Measurements from ENCODE around the gene MYO7A. TPM values are rescaled to one million over a fixed set of nuclear protein-coding genes. Genes with fewer than 3 reads are reported as not detected.

Gene MYO7A
- total RNA-seq, 1 experiment from 2014 or later, result 2.5 TPM

- TF ChIP-seq ERG (CRISPR knock-in tag; IDR thresholded peaks at IDR 0.05), result no peak
- TF ChIP-seq TEAD4 (CRISPR knock-in tag; IDR thresholded peaks at IDR 0.05), result no peak
- no peak for TF ChIP-seq IRF1 (CRISPR knock-in tag; IDR thresholded peaks at IDR 0.05)
- TF ChIP-seq ZNF425 (CRISPR knock-in tag; conservative IDR thresholded peaks at IDR 0.05), result no peak
- no peak for TF ChIP-seq ZNF671 (CRISPR knock-in tag; IDR thresholded peaks at IDR 0.05)
These were observed 68.9 kb downstream of the MYO7A start (continued) for GRCh38 chr11:77196961-77197360.

GRCh38 chr11:77197626-77198320 lies 69.7 kb downstream of the MYO7A start:
- TF ChIP-seq RORB (CRISPR knock-in tag; IDR thresholded peaks at IDR 0.05) (no peak), SMAD3 (CRISPR knock-in tag; IDR thresholded peaks at IDR 0.05; ENCODE audit: borderline replicate concordance) (no peak), EMX1 (CRISPR knock-in tag; IDR thresholded peaks at IDR 0.05) (no peak), CBFB (CRISPR knock-in tag; IDR thresholded peaks at IDR 0.05; ENCODE audit: low read depth) (no peak), ZNF423 (CRISPR knock-in tag; IDR thresholded peaks at IDR 0.05) (no peak), STAT6 (CRISPR knock-in tag; conservative IDR thresholded peaks at IDR 0.05; ENCODE audit: low read depth) (no peak), ZNF532 (CRISPR knock-in tag; IDR thresholded peaks at IDR 0.05; ENCODE audit: borderline replicate concordance) (no peak), KAT7 (CRISPR knock-in tag; IDR thresholded peaks at IDR 0.05; ENCODE audit: borderline replicate concordance) (no peak), GRHL2 (CRISPR knock-in tag; IDR thresholded peaks at IDR 0.05; ENCODE audit: insufficient replicate concordance, severe bottlenecking) (no peak), SP1 (CRISPR knock-in tag; conservative IDR thresholded peaks at IDR 0.05) (no peak), JAZF1 (CRISPR knock-in tag; IDR thresholded peaks at IDR 0.05) (no peak), ELF4 (CRISPR knock-in tag; IDR thresholded peaks at IDR 0.05; ENCODE audit: low read depth) (no peak), ETV6 (CRISPR knock-in tag; IDR thresholded peaks at IDR 0.05) (no peak), MXD4 (CRISPR knock-in tag; IDR thresholded peaks at IDR 0.05; ENCODE audit: borderline replicate concordance) (no peak), TEAD1 (CRISPR knock-in tag; IDR thresholded peaks at IDR 0.05) (no peak)
- Mint-ChIP-seq H3K27ac (no peak overlapping the region), H3K36me3 (no peaks in the 10 kb centered on the region), H3K4me3 (no peak overlapping the region), H3K4me1 (peaks cover 4% of the 10 kb centered on the region; the same call in 1 of the 2 replicates), H3K9me3 (no peaks in the 10 kb centered on the region), H3K27me3 (ENCODE audit: low read depth) (no peaks in the 10 kb centered on the region)
- ATAC-seq (no peak), DNase-seq (ENCODE audit: low spot score) (no peak)
- ChIA-PET CTCF (interaction anchor here (0.5 to 2.8 kb wide), 29 partner anchors 9 to 426 kb away, joined by 3 to 14 read pairs (median 3); partner anchors contain the start of gene MYO7A), POLR2A (no interaction called here)
